BJ (cell line): ENCODE measurements around the gene SLC48A1. TPM values are rescaled to one million over a fixed set of nuclear protein-coding genes. Genes with fewer than 3 reads are reported as not detected.

ENCODE experiments used
- CTCF ChIA-PET: fragments of 350-600 bp; formaldehyde crosslinking; extraction: SDS; loops from one replicate; lab custom pipeline; 2021; ENCODE audit warnings: antibody characterized with exemption, inconsistent platforms; lab: Yijun Ruan, JAX
- POLR2A ChIA-PET: fragments of 300-600 bp; sonication (Branson Sonifier 250); formaldehyde crosslinking; extraction: SDS; loops from one replicate; lab custom pipeline; 2021; ENCODE audit warnings: antibody characterized with exemption; lab: Charles Lee
- DNase-seq: peaks from one replicate; pipeline ENCODE4 v3.0.0-alpha.2; 2011; ENCODE audit warnings: low read depth
- H3K27me3 ChIP-seq: 2 replicates; pipeline ENCODE4 v1.6.0; 2011; ENCODE audit warnings: low read length; ENCODE audit not compliant: control insufficient read depth, insufficient read depth
- H3K36me3 ChIP-seq: 2 replicates; pipeline ENCODE4 v1.5.1; 2011; ENCODE audit warnings: low read length; ENCODE audit not compliant: control insufficient read depth, insufficient read depth
- H3K4me3 ChIP-seq: 2 replicates; pipeline ENCODE4 v1.5.1; 2011; ENCODE audit warnings: low read depth, mild to moderate bottlenecking, control low read depth, low read length
- CTCF ChIP-seq: IDR thresholded peaks from 2 replicates; pipeline ENCODE4 v1.5.1; 2011; ENCODE audit warnings: low read depth, mild to moderate bottlenecking, control low read depth, inconsistent platforms, low read length, moderate library complexity; ENCODE audit not compliant: insufficient read depth
- polyA plus RNA-seq: library from polyadenylated mRNA; depleted of rRNA; stranded (reverse); fragments of >200 nt; gene quantifications from 2 replicates; pipeline ENCODE4 v1.2.3, GENCODE V29; 2011

The SLC48A1 gene
- polyA plus RNA-seq, 1 experiment, result 16.6 TPM

GRCh38 chr12:47823422-47824086 is 50.5 kb downstream of the SLC48A1 start:
- Histone ChIP-seq H3K36me3 (no peaks in the 10 kb centered on the region), H3K27me3 (no peaks in the 10 kb centered on the region), H3K4me3 (no peak overlapping the region)
- no peak for DNase-seq
- ChIA-PET POLR2A (no interaction called here), CTCF (interaction anchor here (1.6 kb wide), 1 partner anchor 12 kb away, joined by 4 read pairs; no protein-coding TSS in a partner anchor)
- no peak for TF ChIP-seq CTCF

GRCh38 chr12:47824198-47824597 is 51.2 kb downstream of the SLC48A1 start:
- no peak overlapping the region for H3K4me3 ChIP-seq
- CTCF ChIA-PET, result interaction anchor here (1.6 kb wide), 1 partner anchor 11 kb away, joined by 4 read pairs; no protein-coding TSS in a partner anchor
- no peak for TF ChIP-seq CTCF
- no peaks in the 10 kb centered on the region for H3K27me3 ChIP-seq
- POLR2A ChIA-PET, result no interaction called here
- no peaks in the 10 kb centered on the region for H3K36me3 ChIP-seq
- no peak for DNase-seq

GRCh38 chr12:47824635-47825034 is 51.6 kb downstream of the SLC48A1 start:
- TF ChIP-seq CTCF, result no peak

GRCh38 chr12:47825173-47825639 is 52.2 kb downstream of the SLC48A1 start:
- ChIA-PET CTCF (interaction anchor here (1.6 kb wide), 1 partner anchor 10 kb away, joined by 4 read pairs; no protein-coding TSS in a partner anchor), POLR2A (no interaction called here)
- H3K36me3 ChIP-seq, result no peaks in the 10 kb centered on the region
- TF ChIP-seq CTCF, result no peak
- H3K27me3 ChIP-seq, result no peaks in the 10 kb centered on the region
- no peak overlapping the region for H3K4me3 ChIP-seq
- DNase-seq, result no peak

More at GRCh38 chr12:47824635-47825034, 51.6 kb downstream of the SLC48A1 start:
- DNase-seq, result no peak
- no peaks in the 10 kb centered on the region for H3K36me3 ChIP-seq
- ChIA-PET POLR2A (no interaction called here), CTCF (interaction anchor here (1.6 kb wide), 1 partner anchor 11 kb away, joined by 4 read pairs; no protein-coding TSS in a partner anchor)
- H3K27me3 ChIP-seq, result no peaks in the 10 kb centered on the region
- H3K4me3 ChIP-seq, result no peak overlapping the region
